Stomach (tissue), 9 donors: Measurements from ENCODE around the gene FBXO48. TPM values are rescaled to one million over a fixed set of nuclear protein-coding genes. Genes with fewer than 3 reads are reported as not detected.

ENCODE experiments used
- DNase-seq, 2 donors: peaks; one replicate each; pipeline versions ENCODE4 v3.0.0 to v3.0.0-alpha.2; 2013 to 2019
- H3K27ac ChIP-seq, 5 donors: fragments of 200-600 bp in 4 of 5; sonication (generic) in 4 of 5; one replicate each; pipeline ENCODE4 v1.5.1; 2013 to 2019; ENCODE audit warnings: mild to moderate bottlenecking in 1 of 5, moderate library complexity in 1 of 5
- H3K27me3 ChIP-seq, 3 donors: fragments of 200-600 bp; sonication (generic); one replicate each; pipeline ENCODE4 v1.5.1; 2017 to 2019; ENCODE audit warnings: mixed run types in 1 of 3
- H3K36me3 ChIP-seq, 4 donors: fragments of 200-600 bp; sonication (generic); 1 replicate in 3 of 4; 2 replicates in 1 of 4; pipeline ENCODE4 v1.5.1; 2016 to 2019
- H3K4me1 ChIP-seq, 4 donors: fragments of 200-600 bp; sonication (generic); one replicate each; pipeline ENCODE4 v1.5.1; 2016 to 2019
- H3K4me3 ChIP-seq, 4 donors: fragments of 200-600 bp; sonication (generic) in 3 of 4; one replicate each; pipeline ENCODE4 v1.5.1; 2016 to 2019; ENCODE audit warnings: mild to moderate bottlenecking in 1 of 4
- H3K9me3 ChIP-seq, 4 donors: fragments of 200-600 bp; sonication (generic); one replicate each; pipeline ENCODE4 v1.5.1; 2016 to 2019
- EP300 ChIP-seq: sonication (generic); formaldehyde crosslinking; IDR thresholded peaks from one replicate; pipeline ENCODE4 v1.6.1; 2017; ENCODE audit warnings: antibody characterized with exemption
- POLR2A ChIP-seq, 4 donors: fragments of 450-650 bp; IDR thresholded peaks; one replicate each; pipeline ENCODE4 v1.6.1; 2016; ENCODE audit warnings: antibody characterized with exemption in 4 of 4, control low read depth in 2 of 4, mild to moderate bottlenecking in 1 of 4, moderate library complexity in 1 of 4
- POLR2AphosphoS5 ChIP-seq, 3 donors: sonication (generic); formaldehyde crosslinking; IDR thresholded peaks; one replicate each; pipeline ENCODE4 v1.6.1; 2016; ENCODE audit warnings: antibody characterized with exemption in 3 of 3
- WGBS, 5 donors: extraction: QIAGEN DNeasy Blood & Tissue Kit in 3 of 5; methylation state at CpG; one replicate each; pipeline versions ENCODE4 v1.1.5 to v1.1.7; 2013 to 2018; 5-methylcytosine and 5-hydroxymethylcytosine counted together
- intact Hi-C: fragments of 100-400 bp; cut with DNase I; formaldehyde crosslinking; loops from one replicate; pipeline ENCODE4 v1.15.1; 2023; ENCODE audit warnings: low total_unique reads
- polyA plus RNA-seq, 3 donors: library from polyadenylated mRNA; stranded (reverse); fragments of 200-250 nt; gene quantifications; one replicate each; pipeline ENCODE4 v1.2.3, GENCODE V29; 2013
- total RNA-seq, 5 donors: library from RNA; depleted of rRNA; stranded (reverse); fragments of >200 nt; gene quantifications; one replicate each; pipeline versions ENCODE4 v1.1.0 to v1.2.3, GENCODE V29; 2014 to 2016
- TF ChIP-seq, protein P1 (sequence below), 7 experiments: fragments of 450-650 bp in 4 of 7; fragments of 200-600 bp in 3 of 7; sonication (generic) in 3 of 7; IDR thresholded peaks; one replicate each; pipeline ENCODE4 v1.5.1; 2016 to 2019; ENCODE audit warnings: antibody characterized with exemption in 7 of 7, control low read depth in 2 of 7, mild to moderate bottlenecking in 1 of 7
- donor health status: healthy with polysubstance abuse.
- donor health status: Bipolar disorder and iron deficiency.
- donor health status: healthy.

The FBXO48 gene
- total and polyA plus RNA-seq, 8 donors = 0.43 to 1.2 (median 0.58) TPM; not detected in 1

DNA sequence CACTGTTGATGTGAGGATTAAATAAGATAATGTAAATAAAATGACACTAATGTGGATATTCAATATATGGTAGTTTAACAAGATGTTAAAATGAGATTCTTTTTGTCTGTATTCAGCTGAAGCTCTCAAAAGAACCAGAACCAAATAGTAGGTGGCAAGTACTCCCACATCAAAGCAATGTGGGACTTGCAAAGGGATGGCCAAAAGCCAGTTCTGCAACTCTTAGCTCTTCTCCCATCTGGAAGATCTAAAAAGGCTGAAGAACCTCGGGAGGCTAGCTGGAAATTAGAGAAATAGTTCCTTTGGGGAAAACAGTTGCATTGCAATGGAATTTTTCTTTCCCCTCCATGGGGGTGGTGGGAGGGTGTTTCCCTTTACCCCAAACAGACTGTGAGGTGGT, 48.7 kb downstream of the FBXO48 start:
- Histone ChIP-seq H3K27me3 (no peaks in the 10 kb centered on the region), H3K4me3 (no peak overlapping the region), H3K9me3 (no peaks in the 10 kb centered on the region), H3K27ac (no peak overlapping the region), H3K36me3 (no peaks in the 10 kb centered on the region), H3K4me1 (no peaks in the 10 kb centered on the region)
- no peak for TF ChIP-seq EP300
- TF ChIP-seq POLR2A (IDR thresholded peaks at IDR 0.05) = no peak
- TF ChIP-seq POLR2AphosphoS5 (IDR thresholded peaks at IDR 0.05) = no peak
- TF ChIP-seq, protein P1, sequence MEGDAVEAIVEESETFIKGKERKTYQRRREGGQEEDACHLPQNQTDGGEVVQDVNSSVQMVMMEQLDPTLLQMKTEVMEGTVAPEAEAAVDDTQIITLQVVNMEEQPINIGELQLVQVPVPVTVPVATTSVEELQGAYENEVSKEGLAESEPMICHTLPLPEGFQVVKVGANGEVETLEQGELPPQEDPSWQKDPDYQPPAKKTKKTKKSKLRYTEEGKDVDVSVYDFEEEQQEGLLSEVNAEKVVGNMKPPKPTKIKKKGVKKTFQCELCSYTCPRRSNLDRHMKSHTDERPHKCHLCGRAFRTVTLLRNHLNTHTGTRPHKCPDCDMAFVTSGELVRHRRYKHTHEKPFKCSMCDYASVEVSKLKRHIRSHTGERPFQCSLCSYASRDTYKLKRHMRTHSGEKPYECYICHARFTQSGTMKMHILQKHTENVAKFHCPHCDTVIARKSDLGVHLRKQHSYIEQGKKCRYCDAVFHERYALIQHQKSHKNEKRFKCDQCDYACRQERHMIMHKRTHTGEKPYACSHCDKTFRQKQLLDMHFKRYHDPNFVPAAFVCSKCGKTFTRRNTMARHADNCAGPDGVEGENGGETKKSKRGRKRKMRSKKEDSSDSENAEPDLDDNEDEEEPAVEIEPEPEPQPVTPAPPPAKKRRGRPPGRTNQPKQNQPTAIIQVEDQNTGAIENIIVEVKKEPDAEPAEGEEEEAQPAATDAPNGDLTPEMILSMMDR (IDR thresholded peaks at IDR 0.05) = no peak
- intact Hi-C loops = no loop called here
- DNase-seq = no peak
- 60 to 74% (median 63%) methylated on average over 1 of the region's 1 CpG for WGBS, 5 donors

DNA sequence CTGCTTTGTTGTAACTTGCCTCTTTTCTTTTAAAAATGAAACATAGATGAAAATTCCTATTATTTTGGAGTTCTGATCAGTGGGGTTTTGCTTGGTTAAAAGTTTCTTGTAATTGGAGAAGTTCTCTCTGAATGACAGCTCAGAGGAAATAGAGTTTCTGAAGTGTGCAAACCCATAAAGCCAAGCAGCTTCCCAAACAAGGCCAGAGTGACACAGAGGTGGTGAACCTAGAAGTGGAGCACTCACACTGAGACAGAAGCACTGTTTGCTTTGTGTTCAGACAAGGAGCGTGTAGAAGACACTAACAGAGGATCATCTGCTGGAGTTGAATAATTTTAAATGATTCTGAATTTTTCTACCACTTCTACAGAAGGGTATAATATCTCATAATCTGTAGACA, 49.2 kb downstream of the FBXO48 start:
- H3K27me3 ChIP-seq = no peaks in the 10 kb centered on the region
- no peak overlapping the region for H3K4me3 ChIP-seq
- TF ChIP-seq, protein P1 (IDR thresholded peaks at IDR 0.05) = no peak
- no peak for TF ChIP-seq EP300
- TF ChIP-seq POLR2A (IDR thresholded peaks at IDR 0.05) = no peak
- TF ChIP-seq POLR2AphosphoS5 (IDR thresholded peaks at IDR 0.05) = no peak
- WGBS, 5 donors = 31 to 86% (median 51%) methylated on average over 1 of the region's 1 CpG
- H3K9me3 ChIP-seq = no peaks in the 10 kb centered on the region
- no peaks in the 10 kb centered on the region for H3K36me3 ChIP-seq
- no peak for DNase-seq
- no peak overlapping the region for H3K27ac ChIP-seq
- intact Hi-C loops = no loop called here
- H3K4me1 ChIP-seq = no peaks in the 10 kb centered on the region

DNA sequence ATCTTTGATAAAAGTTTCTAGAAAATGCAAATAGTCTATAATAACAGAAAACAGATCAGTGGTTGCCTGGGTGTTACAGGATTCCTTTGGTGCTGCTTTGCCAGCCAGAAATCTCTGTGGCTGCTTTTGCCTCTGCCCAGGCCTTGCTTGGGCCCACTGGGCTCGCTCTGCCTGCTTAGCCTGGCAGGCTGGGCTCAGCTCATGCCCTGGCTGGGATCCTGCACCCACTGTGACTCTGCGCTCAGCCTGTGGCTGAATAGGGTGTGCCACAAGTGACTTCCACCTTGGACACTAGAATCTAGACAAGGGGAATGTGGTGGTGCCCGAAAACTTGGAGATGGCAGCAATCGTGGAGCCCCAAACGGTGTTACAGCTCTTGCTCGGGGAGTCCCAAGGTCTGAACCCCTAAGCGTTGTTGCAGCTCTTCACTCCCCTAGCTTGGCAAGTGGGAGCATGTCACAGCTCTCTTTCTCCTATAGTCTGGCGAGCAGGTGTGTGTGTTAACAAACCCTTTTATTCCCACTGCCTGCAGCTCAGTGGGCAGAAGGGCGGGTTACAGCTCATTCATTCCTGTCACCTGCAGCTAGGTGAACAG, 50.9 kb downstream of the FBXO48 start:
- Histone ChIP-seq H3K4me3 (no peak overlapping the region), H3K9me3 (no peaks in the 10 kb centered on the region), H3K27ac (no peak overlapping the region), H3K27me3 (no peaks in the 10 kb centered on the region), H3K36me3 (no peaks in the 10 kb centered on the region), H3K4me1 (no peaks in the 10 kb centered on the region)
- TF ChIP-seq, protein P1 (IDR thresholded peaks at IDR 0.05) = no peak
- TF ChIP-seq POLR2A (IDR thresholded peaks at IDR 0.05) (no peak), POLR2AphosphoS5 (IDR thresholded peaks at IDR 0.05) (no peak), EP300 (no peak)
- WGBS, 5 donors = 91 to 96% (median 94%) methylated on average over 7 to 9 of the region's 9 CpGs
- no peak for DNase-seq
- intact Hi-C loops = no loop called here

DNA sequence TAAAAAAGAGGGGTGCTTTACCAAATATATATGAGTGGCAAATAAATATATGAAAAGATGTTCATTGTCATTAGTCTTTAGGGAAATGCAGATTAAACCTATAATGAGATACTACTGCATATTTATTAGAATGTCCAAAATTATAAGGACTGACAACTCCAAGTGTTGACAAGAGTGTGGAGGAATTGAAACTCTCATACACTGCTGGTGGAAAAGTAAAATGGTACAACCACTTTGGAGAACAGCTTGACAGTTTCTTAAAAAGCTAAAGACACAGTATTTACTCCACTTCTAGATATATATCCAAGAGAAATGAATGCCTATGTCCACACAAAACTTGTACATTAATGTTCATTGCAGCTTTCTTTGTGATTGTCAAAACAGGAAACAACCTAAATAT, 51.6 kb downstream of the FBXO48 start:
- no peaks in the 10 kb centered on the region for H3K4me1 ChIP-seq
- H3K27ac ChIP-seq = no peak overlapping the region
- TF ChIP-seq, protein P1 (IDR thresholded peaks at IDR 0.05) = no peak
- TF ChIP-seq POLR2AphosphoS5 (IDR thresholded peaks at IDR 0.05) (no peak), POLR2A (IDR thresholded peaks at IDR 0.05) (no peak), EP300 (no peak)
- H3K9me3 ChIP-seq = no peaks in the 10 kb centered on the region
- H3K4me3 ChIP-seq = no peak overlapping the region
- no peaks in the 10 kb centered on the region for H3K27me3 ChIP-seq
- H3K36me3 ChIP-seq = no peaks in the 10 kb centered on the region
- intact Hi-C loops = no loop called here
- no peak for DNase-seq
